ENCODE data around the gene ABCC9.

- TF ChIP-seq POLR2AphosphoS5 (IDR thresholded peaks at IDR 0.05; ENCODE audit: insufficient read depth in 1 of 2, low read depth in 1 of 2) = no peak
- TF ChIP-seq CTCF (IDR thresholded peaks at IDR 0.05) = no peak
- TF ChIP-seq POLR2A (IDR thresholded peaks at IDR 0.05) = no peak
Observed at GRCh38 chr12:21918456-21918855, 22.8 kb downstream of the ABCC9 start.
